ENCODE data around the gene NIN.

The NIN gene

DNA sequence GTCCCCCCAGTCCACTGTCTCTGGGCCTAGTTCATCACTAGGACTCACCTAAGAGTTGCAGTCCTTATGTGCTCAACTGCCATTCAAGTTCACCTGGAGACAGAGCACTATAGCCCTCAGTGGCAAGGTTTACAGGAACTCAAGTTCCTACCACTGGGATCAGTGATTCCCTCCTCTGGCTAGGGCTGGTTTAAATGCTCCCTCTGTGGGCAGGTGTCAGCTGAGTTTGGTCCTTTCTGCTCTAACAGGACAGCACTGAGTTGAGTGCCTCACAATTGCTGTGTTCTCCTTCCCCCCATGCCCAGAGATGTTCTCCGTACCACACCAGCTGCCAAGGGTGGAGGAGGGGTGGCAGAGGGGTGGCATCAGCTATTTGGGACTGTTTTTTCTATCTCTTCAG is 142.1 kb downstream of the NIN start:
- H3K27me3 ChIP-seq (ENCODE audit: control insufficient read depth, insufficient read depth, low read length, poor library complexity, severe bottlenecking), result no peaks in the 10 kb centered on the region
- no peaks in the 10 kb centered on the region for H3K9me3 ChIP-seq (ENCODE audit: control insufficient read depth, low read length)
- WGBS, 2 experiments, result 89 to 100% methylated on average over 1 of the region's 1 CpG
- H3K4me3 ChIP-seq (ENCODE audit: insufficient read depth, low read depth, low read length), result no peak overlapping the region
- H3K27ac ChIP-seq (ENCODE audit: insufficient read depth, low read depth, low read length, poor library complexity, severe bottlenecking), result no peak overlapping the region
- no peaks in the 10 kb centered on the region for H3K36me3 ChIP-seq (ENCODE audit: control insufficient read depth, insufficient read depth, low read length)
- H3K4me1 ChIP-seq (ENCODE audit: control insufficient read depth, insufficient read depth, low read length), result no peaks in the 10 kb centered on the region

DNA sequence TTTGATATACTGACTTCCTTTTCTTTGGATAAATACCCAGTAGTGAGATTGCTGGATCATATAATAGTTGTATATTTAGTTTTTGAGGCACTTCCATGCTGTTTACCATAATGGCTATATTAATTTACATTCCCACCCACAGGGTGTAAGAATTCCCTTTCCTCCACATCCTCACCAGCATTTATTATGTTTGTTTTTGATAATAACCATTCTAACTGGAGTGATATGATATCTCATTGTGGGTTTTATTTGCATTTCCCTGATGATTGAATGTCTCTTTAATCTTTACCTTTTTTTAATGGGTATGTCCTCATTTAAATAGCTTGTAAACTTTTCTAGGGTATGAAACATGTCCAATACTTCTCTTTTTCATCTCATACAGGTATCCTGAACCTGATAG is 151.3 kb downstream of the NIN start:
- H3K36me3 ChIP-seq (ENCODE audit: control insufficient read depth, insufficient read depth, low read length), result no peaks in the 10 kb centered on the region
- no peak overlapping the region for H3K27ac ChIP-seq (ENCODE audit: insufficient read depth, low read depth, low read length, poor library complexity, severe bottlenecking)
- H3K4me1 ChIP-seq (ENCODE audit: control insufficient read depth, insufficient read depth, low read length), result no peaks in the 10 kb centered on the region
- no peaks in the 10 kb centered on the region for H3K27me3 ChIP-seq (ENCODE audit: control insufficient read depth, insufficient read depth, low read length, poor library complexity, severe bottlenecking)
- no peak overlapping the region for H3K4me3 ChIP-seq (ENCODE audit: insufficient read depth, low read depth, low read length)
- H3K9me3 ChIP-seq (ENCODE audit: control insufficient read depth, low read length), result no peaks in the 10 kb centered on the region

DNA sequence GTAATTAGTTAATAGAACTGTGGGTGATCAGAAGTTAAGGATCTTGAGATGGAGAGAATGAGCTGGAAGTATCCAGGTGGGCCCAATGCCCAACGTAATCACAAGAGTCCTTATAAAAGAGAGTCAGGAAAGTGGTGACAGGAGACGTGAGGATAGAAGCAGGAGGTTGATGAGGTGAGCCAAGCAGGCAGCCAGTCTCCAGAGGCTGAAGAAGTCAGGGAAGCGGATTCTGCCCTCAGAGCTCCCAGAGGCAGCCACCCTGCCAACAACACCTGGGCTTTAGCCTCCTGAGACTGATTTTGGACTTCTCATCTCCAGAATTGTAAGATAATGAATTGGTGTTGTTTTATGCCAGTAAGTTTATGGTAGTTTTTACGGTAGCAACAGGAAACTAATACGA is 152.8 kb downstream of the NIN start:
- Histone ChIP-seq H3K27me3 (ENCODE audit: control insufficient read depth, insufficient read depth, low read length, poor library complexity, severe bottlenecking) (no peaks in the 10 kb centered on the region), H3K4me3 (ENCODE audit: insufficient read depth, low read depth, low read length) (no peak overlapping the region), H3K27ac (ENCODE audit: insufficient read depth, low read depth, low read length, poor library complexity, severe bottlenecking) (no peak overlapping the region), H3K9me3 (ENCODE audit: control insufficient read depth, low read length) (no peaks in the 10 kb centered on the region), H3K4me1 (ENCODE audit: control insufficient read depth, insufficient read depth, low read length) (no peaks in the 10 kb centered on the region), H3K36me3 (ENCODE audit: control insufficient read depth, insufficient read depth, low read length) (no peaks in the 10 kb centered on the region)
- 92 to 93% methylated on average over 5 of the region's 5 CpGs for WGBS, 2 experiments

DNA sequence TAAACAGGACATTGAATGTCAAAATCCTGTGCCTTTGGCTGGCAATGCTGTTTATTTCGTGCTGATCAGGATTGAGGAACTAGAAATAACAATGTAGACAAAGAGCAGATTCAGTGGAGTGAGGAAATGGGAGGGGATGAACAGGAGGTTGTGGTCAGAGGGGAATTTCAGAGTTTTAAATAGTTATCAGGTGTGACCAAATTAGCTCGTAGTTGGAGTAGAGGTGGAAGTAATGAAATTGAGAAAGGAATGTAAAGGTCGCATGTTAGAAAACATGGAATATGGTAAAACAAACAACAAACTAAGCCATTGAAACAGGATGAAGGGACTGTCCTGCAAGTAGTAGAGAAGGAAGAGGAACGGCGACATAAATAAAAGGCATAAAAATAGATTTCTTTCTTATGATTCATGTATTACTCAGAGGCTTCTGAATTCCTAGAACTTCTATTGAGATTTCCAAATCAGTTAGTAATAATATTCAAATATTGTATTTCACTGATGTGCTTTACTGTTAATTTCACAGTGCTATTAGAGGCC is 153.4 kb downstream of the NIN start:
- Histone ChIP-seq H3K4me1 (ENCODE audit: control insufficient read depth, insufficient read depth, low read length) (no peaks in the 10 kb centered on the region), H3K27me3 (ENCODE audit: control insufficient read depth, insufficient read depth, low read length, poor library complexity, severe bottlenecking) (no peaks in the 10 kb centered on the region), H3K9me3 (ENCODE audit: control insufficient read depth, low read length) (no peaks in the 10 kb centered on the region), H3K27ac (ENCODE audit: insufficient read depth, low read depth, low read length, poor library complexity, severe bottlenecking) (no peak overlapping the region), H3K4me3 (ENCODE audit: insufficient read depth, low read depth, low read length) (no peak overlapping the region), H3K36me3 (ENCODE audit: control insufficient read depth, insufficient read depth, low read length) (no peaks in the 10 kb centered on the region)
- WGBS, 2 experiments, result 63 to 74% methylated on average over 3 of the region's 5 CpGs

DNA sequence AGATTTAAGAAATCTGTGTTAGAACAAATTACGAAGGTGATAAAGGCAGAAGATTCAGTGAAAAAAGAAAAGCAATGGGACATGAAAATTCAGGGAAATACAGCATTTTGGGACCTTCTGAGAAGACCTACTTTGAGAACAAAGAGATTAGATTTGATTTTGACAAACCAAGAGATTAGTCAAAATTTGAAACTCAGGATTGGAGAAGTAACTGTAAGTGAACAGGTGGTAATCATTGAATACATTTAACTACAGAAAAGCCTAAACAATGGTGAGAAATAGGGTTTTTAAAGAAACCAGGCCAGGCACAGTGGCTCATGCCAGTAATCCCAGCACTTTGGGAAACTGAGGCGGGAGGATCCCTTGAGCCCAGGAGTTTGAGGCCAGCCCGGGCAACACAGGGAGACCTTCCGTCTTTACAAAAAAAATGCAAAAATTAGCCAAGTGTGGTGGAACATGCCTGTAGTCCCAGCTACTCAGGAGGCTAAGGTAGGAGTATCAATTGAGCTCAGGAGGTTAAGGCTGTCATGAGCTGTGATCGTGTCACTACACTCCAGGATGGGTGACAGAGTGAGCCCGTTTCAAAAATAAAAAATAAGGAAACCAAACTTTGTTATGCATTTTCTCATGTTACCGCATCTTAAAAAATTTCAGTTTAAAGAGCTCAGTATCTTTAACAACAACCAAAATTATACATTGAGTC is 154.0 kb downstream of the NIN start:
- Histone ChIP-seq H3K9me3 (ENCODE audit: control insufficient read depth, low read length) (no peaks in the 10 kb centered on the region), H3K27me3 (ENCODE audit: control insufficient read depth, insufficient read depth, low read length, poor library complexity, severe bottlenecking) (no peaks in the 10 kb centered on the region), H3K36me3 (ENCODE audit: control insufficient read depth, insufficient read depth, low read length) (no peaks in the 10 kb centered on the region), H3K4me1 (ENCODE audit: control insufficient read depth, insufficient read depth, low read length) (no peaks in the 10 kb centered on the region), H3K4me3 (ENCODE audit: insufficient read depth, low read depth, low read length) (no peak overlapping the region), H3K27ac (ENCODE audit: insufficient read depth, low read depth, low read length, poor library complexity, severe bottlenecking) (no peak overlapping the region)
- WGBS, 2 experiments, result 86 to 95% methylated on average over 7 of the region's 7 CpGs

DNA sequence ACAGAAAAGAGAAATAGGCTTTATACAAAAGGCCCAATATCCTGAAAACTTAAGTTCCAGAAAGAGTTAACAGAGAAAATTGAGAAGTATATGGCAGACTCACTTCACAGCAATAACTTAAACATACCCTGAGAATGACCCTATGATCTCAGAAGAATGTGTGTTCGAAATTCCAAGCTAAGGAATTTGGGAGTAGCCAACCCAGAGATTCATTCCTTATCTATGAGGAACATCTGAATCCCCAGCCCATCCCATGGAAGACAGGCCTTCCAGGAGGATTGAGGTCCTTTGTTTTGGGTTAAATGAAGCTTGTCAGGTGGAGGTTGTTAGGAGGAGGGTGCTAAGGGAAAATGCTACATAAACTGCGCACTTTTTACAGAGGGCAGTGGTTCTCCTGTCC is 155.4 kb downstream of the NIN start:
- 94% methylated on average over 2 of the region's 2 CpGs for WGBS, 2 experiments
- H3K9me3 ChIP-seq (ENCODE audit: control insufficient read depth, low read length), result no peaks in the 10 kb centered on the region
- no peaks in the 10 kb centered on the region for H3K27me3 ChIP-seq (ENCODE audit: control insufficient read depth, insufficient read depth, low read length, poor library complexity, severe bottlenecking)
- no peaks in the 10 kb centered on the region for H3K36me3 ChIP-seq (ENCODE audit: control insufficient read depth, insufficient read depth, low read length)
- H3K4me3 ChIP-seq (ENCODE audit: insufficient read depth, low read depth, low read length), result no peak overlapping the region
- no peak overlapping the region for H3K27ac ChIP-seq (ENCODE audit: insufficient read depth, low read depth, low read length, poor library complexity, severe bottlenecking)
- no peaks in the 10 kb centered on the region for H3K4me1 ChIP-seq (ENCODE audit: control insufficient read depth, insufficient read depth, low read length)

DNA sequence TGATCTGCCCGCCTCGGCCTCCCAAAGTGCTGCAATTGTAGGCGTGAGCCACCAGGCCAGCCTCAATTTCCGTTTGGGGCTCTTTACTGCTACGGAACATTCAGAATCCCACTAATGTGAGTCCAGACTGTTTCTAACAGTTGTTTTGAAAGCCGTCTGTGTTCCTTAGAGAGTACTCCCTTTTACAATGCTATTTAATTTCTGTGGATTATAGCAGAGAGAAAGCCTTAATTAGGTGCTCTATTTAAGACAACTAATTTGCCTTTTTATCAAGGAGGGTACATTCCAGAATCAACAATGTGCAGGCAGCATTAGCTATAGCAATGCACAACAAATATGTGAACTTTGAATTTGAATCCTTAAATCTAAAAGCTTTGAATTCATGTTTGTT is 160.1 kb downstream of the NIN start:
- 90 to 92% methylated on average over 6 of the region's 6 CpGs for WGBS, 2 experiments
- Histone ChIP-seq H3K4me1 (ENCODE audit: control insufficient read depth, insufficient read depth, low read length) (peaks cover 19% of the 10 kb centered on the region), H3K36me3 (ENCODE audit: control insufficient read depth, insufficient read depth, low read length) (no peaks in the 10 kb centered on the region), H3K27ac (ENCODE audit: insufficient read depth, low read depth, low read length, poor library complexity, severe bottlenecking) (no peak overlapping the region), H3K27me3 (ENCODE audit: control insufficient read depth, insufficient read depth, low read length, poor library complexity, severe bottlenecking) (no peaks in the 10 kb centered on the region), H3K4me3 (ENCODE audit: insufficient read depth, low read depth, low read length) (no peak overlapping the region), H3K9me3 (ENCODE audit: control insufficient read depth, low read length) (no peaks in the 10 kb centered on the region)

DNA sequence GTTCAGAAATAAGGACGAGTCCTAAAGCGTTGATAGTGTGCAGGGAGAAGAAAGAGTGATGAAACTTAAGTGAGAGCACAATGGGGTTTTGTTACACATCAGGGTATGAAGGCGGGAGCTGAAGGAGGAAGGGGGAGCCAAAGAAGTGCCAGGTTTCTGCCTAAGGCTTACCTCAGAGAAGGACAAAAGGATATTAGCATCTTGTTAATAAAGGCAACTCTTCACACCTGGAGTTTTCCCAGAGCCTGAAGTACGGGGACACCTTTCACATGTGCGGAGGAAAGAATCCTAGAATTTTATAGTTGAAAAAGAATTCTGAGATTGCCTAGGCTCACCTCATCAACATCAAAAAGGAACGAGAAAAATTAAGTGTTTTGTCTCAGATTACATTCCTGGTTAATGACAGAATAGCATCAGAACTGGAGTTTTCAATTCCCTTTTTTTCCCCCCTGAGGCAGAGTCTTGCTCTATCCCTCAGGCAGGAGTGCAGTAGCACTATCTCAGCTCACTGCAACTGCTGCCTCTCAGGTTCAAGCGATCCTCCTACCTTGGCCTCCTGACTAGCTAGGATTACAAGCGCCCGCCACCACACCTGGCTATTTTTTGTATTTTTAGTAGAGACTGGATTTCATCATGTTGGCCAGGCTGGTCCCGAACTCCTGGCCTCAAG is 160.6 kb downstream of the NIN start:
- peaks cover 19% of the 10 kb centered on the region for H3K4me1 ChIP-seq (ENCODE audit: control insufficient read depth, insufficient read depth, low read length)
- H3K27me3 ChIP-seq (ENCODE audit: control insufficient read depth, insufficient read depth, low read length, poor library complexity, severe bottlenecking), result no peaks in the 10 kb centered on the region
- WGBS, 2 experiments, result 73 to 74% methylated on average over 10 of the region's 10 CpGs
- no peak overlapping the region for H3K4me3 ChIP-seq (ENCODE audit: insufficient read depth, low read depth, low read length)
- no peak overlapping the region for H3K27ac ChIP-seq (ENCODE audit: insufficient read depth, low read depth, low read length, poor library complexity, severe bottlenecking)
- no peaks in the 10 kb centered on the region for H3K36me3 ChIP-seq (ENCODE audit: control insufficient read depth, insufficient read depth, low read length)
- H3K9me3 ChIP-seq (ENCODE audit: control insufficient read depth, low read length), result no peaks in the 10 kb centered on the region
